Gastroesophageal sphincter (tissue), 4 donors: ENCODE results near the gene SLC25A48. TPM values are rescaled to one million over a fixed set of nuclear protein-coding genes. Genes with fewer than 3 reads are reported as not detected.

Source experiments
- ATAC-seq: fragments of 150-250 bp; one replicate; pipeline ENCODE4 v1.9.1; 2016; ENCODE audit warnings: mild to moderate bottlenecking, moderate library complexity
- H3K27ac ChIP-seq, 4 donors: fragments of 200-600 bp; sonication (generic) in 3 of 4; 1 replicate in 3 of 4; 2 replicates in 1 of 4; pipeline ENCODE4 v1.5.1; 2016 to 2019
- H3K27me3 ChIP-seq: fragments of 200-600 bp; sonication (generic); one replicate; pipeline ENCODE4 v1.5.1; 2019
- H3K36me3 ChIP-seq, 2 donors: fragments of 200-600 bp; sonication (generic); one replicate each; pipeline ENCODE4 v1.5.1; 2019; ENCODE audit warnings: control low read depth in 1 of 2
- H3K4me1 ChIP-seq, 3 donors: fragments of 200-600 bp; sonication (generic); 1 replicate in 2 of 3; 2 replicates in 1 of 3; pipeline ENCODE4 v1.5.1; 2016 to 2019; ENCODE audit warnings: control low read depth in 2 of 3
- H3K4me3 ChIP-seq, 2 donors: fragments of 200-600 bp; sonication (generic); one replicate each; pipeline ENCODE4 v1.5.1; 2019; ENCODE audit warnings: mild to moderate bottlenecking in 1 of 2, moderate library complexity in 1 of 2
- H3K9me3 ChIP-seq, 3 donors: fragments of 200-600 bp; sonication (generic); one replicate each; pipeline ENCODE4 v1.5.1; 2017 to 2019; ENCODE audit warnings: control low read depth in 2 of 3
- CTCF ChIP-seq, 4 experiments: fragments of 200-600 bp in 2 of 4; fragments of 450-650 bp in 2 of 4; sonication (generic) in 1 of 4; IDR thresholded peaks; one replicate each; pipeline ENCODE4 v1.5.1; 2017 to 2019; ENCODE audit warnings: antibody characterized with exemption in 4 of 4, mild to moderate bottlenecking in 2 of 4, moderate library complexity in 2 of 4
- EP300 ChIP-seq: sonication (generic); formaldehyde crosslinking; IDR thresholded peaks from one replicate; pipeline ENCODE4 v1.6.1; 2017; ENCODE audit warnings: antibody characterized with exemption, mild to moderate bottlenecking
- POLR2A ChIP-seq, 2 donors: fragments of 450-650 bp; IDR thresholded peaks; one replicate each; pipeline ENCODE4 v1.6.1; 2017; ENCODE audit warnings: antibody characterized with exemption in 2 of 2, mild to moderate bottlenecking in 2 of 2, moderate library complexity in 1 of 2
- POLR2AphosphoS5 ChIP-seq: sonication (generic); formaldehyde crosslinking; IDR thresholded peaks from one replicate; pipeline ENCODE4 v1.6.1; 2017; ENCODE audit warnings: antibody characterized with exemption
- WGBS, 2 donors: methylation state at CpG; one replicate each; pipeline ENCODE4 v1.1.5; 2018; ENCODE audit warnings: low coverage in 1 of 2; 5-methylcytosine and 5-hydroxymethylcytosine counted together
- total RNA-seq, 4 donors: library from RNA; depleted of rRNA; stranded (reverse); fragments of >200 nt; gene quantifications; one replicate each; pipeline ENCODE4 v1.1.0, GENCODE V29; 2016

Gene SLC25A48
- total RNA-seq, 4 donors from 2014 or later: 0.27 TPM; not detected in 3

GRCh38 chr5:135890867-135891266, 56.4 kb downstream of the SLC25A48 start:
- no peak for ATAC-seq
- Histone ChIP-seq H3K27ac (no peak overlapping the region), H3K4me1 (peaks cover 0 to 30% (median 0%) of the 10 kb centered on the region in 3 donors), H3K4me3 (no peak overlapping the region), H3K27me3 (no peaks in the 10 kb centered on the region), H3K9me3 (no peaks in the 10 kb centered on the region), H3K36me3 (no peaks in the 10 kb centered on the region)
- TF ChIP-seq POLR2AphosphoS5: no peak
- no peak for TF ChIP-seq EP300
- TF ChIP-seq POLR2A (IDR thresholded peaks at IDR 0.05): no peak
- TF ChIP-seq CTCF (IDR thresholded peaks at IDR 0.05): no peak
- 64 to 100% methylated on average over 1 to 2 of the region's 5 CpGs for WGBS, 2 donors

- no peak overlapping the region for H3K4me3 ChIP-seq
- H3K36me3 ChIP-seq: no peaks in the 10 kb centered on the region
- H3K4me1 ChIP-seq: peaks cover 0 to 30% (median 0%) of the 10 kb centered on the region in 3 donors
- 20 to 31% methylated on average over 2 of the region's 2 CpGs for WGBS, 2 donors
- ATAC-seq: no peak
- no peaks in the 10 kb centered on the region for H3K27me3 ChIP-seq
- TF ChIP-seq CTCF (IDR thresholded peaks at IDR 0.05) (no peak), POLR2AphosphoS5 (no peak), POLR2A (IDR thresholded peaks at IDR 0.05) (no peak), EP300 (no peak)
- no peak overlapping the region for H3K27ac ChIP-seq
- H3K9me3 ChIP-seq: no peaks in the 10 kb centered on the region
Measured at GRCh38 chr5:135891268-135891667, 56.8 kb downstream of the SLC25A48 start.

- Histone ChIP-seq H3K36me3 (no peaks in the 10 kb centered on the region), H3K27me3 (no peaks in the 10 kb centered on the region), H3K9me3 (no peaks in the 10 kb centered on the region), H3K4me1 (peaks cover 0 to 30% (median 0%) of the 10 kb centered on the region in 3 donors), H3K27ac (no peak overlapping the region), H3K4me3 (no peak overlapping the region)
- no peak for ATAC-seq
- TF ChIP-seq CTCF (IDR thresholded peaks at IDR 0.05): no peak
- no peak for TF ChIP-seq EP300
- no peak for TF ChIP-seq POLR2AphosphoS5
- no peak for TF ChIP-seq POLR2A (IDR thresholded peaks at IDR 0.05)
Measured at GRCh38 chr5:135891791-135892190, 57.3 kb downstream of the SLC25A48 start.

- H3K4me3 ChIP-seq: no peak overlapping the region
- H3K27ac ChIP-seq: no peak overlapping the region
- no peaks in the 10 kb centered on the region for H3K36me3 ChIP-seq
- no peak for TF ChIP-seq POLR2AphosphoS5
- no peak for TF ChIP-seq POLR2A (IDR thresholded peaks at IDR 0.05)
- no peak for TF ChIP-seq EP300
- no peak for TF ChIP-seq CTCF (IDR thresholded peaks at IDR 0.05)
- H3K4me1 ChIP-seq: peaks cover 0 to 21% (median 0%) of the 10 kb centered on the region in 3 donors
- H3K9me3 ChIP-seq: no peaks in the 10 kb centered on the region
- WGBS, 2 donors: 35% methylated on average over 3 of the region's 8 CpGs; no CpG with 5 or more reads in 1 of the 2 donors
- peaks cover 9% of the 10 kb centered on the region for H3K27me3 ChIP-seq
- no peak for ATAC-seq
Measured at GRCh38 chr5:135894276-135894675, 59.8 kb downstream of the SLC25A48 start.

GRCh38 chr5:135894789-135895188, 60.3 kb downstream of the SLC25A48 start:
- H3K4me3 ChIP-seq: no peak overlapping the region
- peaks cover 9% of the 10 kb centered on the region for H3K27me3 ChIP-seq
- no peaks in the 10 kb centered on the region for H3K36me3 ChIP-seq
- H3K9me3 ChIP-seq: no peaks in the 10 kb centered on the region
- no peak for TF ChIP-seq CTCF (IDR thresholded peaks at IDR 0.05)
- no peak for TF ChIP-seq POLR2AphosphoS5
- TF ChIP-seq EP300: no peak
- TF ChIP-seq POLR2A (IDR thresholded peaks at IDR 0.05): no peak
- no peak for ATAC-seq
- peaks cover 0 to 21% (median 0%) of the 10 kb centered on the region in 3 donors for H3K4me1 ChIP-seq
- no peak overlapping the region for H3K27ac ChIP-seq
- WGBS, 2 donors: 75 to 100% methylated on average over 1 of the region's 2 CpGs
